Measurements from ENCODE around the gene PCDHGA3.
"Not testable (repeated sequence)": the region's sequence is repeated elsewhere in the genome, so short reads cannot be mapped to it uniquely, and the experiment has no call there.

The PCDHGA3 gene

DNA sequence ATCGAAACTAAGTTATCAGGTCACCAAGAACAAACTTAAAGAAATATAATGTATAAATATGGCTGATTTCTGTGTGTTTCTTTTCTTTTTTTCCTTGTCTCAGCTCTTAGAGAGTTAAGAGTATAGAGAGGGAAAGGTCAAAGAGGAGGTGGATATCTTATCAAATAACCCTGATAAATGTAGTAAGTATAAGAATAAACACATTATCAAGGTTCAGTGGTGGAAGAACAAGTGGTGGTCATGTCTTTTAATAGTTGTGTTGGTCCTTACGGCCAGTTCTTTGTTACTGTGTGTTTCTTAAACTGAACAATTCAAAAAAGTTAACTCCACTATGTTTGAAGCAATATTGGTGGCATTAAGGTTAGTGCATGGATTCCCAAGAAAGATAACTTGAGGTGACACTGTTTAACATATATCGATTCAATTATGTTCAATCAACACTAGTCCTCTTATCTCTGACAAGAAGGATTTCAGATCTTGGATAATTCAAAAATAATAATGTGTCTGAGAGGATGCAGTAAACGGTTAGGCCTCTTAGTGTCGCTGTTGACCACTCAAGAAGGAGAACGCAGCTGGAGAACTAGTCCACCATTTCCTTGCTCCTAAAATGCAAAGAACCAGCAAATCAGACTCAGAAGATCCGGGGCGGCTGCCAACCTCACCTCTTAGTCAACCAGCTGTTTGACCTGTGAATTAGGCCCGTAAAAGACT lies at the start of gene PCDHGA3:
Gene PCDHGA3, plus strand, starts transcription at position 588 of the 711 bp plus-strand sequence. CDS start 205 bp downstream, outside the sequence.
- TF ChIP-seq, protein P1, sequence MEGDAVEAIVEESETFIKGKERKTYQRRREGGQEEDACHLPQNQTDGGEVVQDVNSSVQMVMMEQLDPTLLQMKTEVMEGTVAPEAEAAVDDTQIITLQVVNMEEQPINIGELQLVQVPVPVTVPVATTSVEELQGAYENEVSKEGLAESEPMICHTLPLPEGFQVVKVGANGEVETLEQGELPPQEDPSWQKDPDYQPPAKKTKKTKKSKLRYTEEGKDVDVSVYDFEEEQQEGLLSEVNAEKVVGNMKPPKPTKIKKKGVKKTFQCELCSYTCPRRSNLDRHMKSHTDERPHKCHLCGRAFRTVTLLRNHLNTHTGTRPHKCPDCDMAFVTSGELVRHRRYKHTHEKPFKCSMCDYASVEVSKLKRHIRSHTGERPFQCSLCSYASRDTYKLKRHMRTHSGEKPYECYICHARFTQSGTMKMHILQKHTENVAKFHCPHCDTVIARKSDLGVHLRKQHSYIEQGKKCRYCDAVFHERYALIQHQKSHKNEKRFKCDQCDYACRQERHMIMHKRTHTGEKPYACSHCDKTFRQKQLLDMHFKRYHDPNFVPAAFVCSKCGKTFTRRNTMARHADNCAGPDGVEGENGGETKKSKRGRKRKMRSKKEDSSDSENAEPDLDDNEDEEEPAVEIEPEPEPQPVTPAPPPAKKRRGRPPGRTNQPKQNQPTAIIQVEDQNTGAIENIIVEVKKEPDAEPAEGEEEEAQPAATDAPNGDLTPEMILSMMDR (IDR thresholded peaks at IDR 0.05; ENCODE audit: low read depth, low read length), result peak; percentile 36; the same call in 1 of the 2 replicates
- DNase-seq, result no peak
- H3K9me3 ChIP-seq (ENCODE audit: severe bottlenecking), result peaks cover 23% of the 10 kb centered on the region
- H3K27ac ChIP-seq, result no peak within 1 kb of the TSS
- H3K27me3 ChIP-seq (ENCODE audit: insufficient read depth, low read depth, severe bottlenecking), result no peaks in the 10 kb centered on the region
- no peak within 1 kb of the TSS for H3K4me3 ChIP-seq (ENCODE audit: low read depth, low read length)
- no peaks in the 10 kb centered on the region for H3K36me3 ChIP-seq

DNA sequence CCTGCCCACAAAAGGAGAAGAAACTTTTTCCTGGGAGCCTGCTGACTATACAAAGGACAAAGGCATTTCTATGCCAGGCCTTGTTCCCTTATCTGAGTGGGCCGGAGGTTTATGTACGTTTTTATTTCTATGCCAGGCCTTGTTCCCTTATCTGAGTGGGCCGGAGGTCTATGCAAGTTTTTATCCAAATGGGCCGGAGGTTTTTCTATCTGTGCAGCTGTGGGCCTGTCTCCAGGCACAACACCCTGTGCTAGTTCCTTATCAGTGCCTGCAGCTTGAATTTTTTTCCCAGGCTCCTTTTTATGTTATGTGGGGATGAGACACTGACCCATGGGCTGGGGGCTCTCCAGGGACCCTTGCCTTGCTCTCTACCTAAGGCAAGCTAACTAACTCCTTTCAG lies 45.3 kb upstream of the PCDHGA3 start:
- TF ChIP-seq, protein P1 (IDR thresholded peaks at IDR 0.05; ENCODE audit: low read depth, low read length), result no peak
- H3K9me3 ChIP-seq (ENCODE audit: severe bottlenecking), result no peaks in the 10 kb centered on the region
- DNase-seq, result no peak
- no peak overlapping the region for H3K27ac ChIP-seq
- H3K27me3 ChIP-seq (ENCODE audit: insufficient read depth, low read depth, severe bottlenecking), result no peaks in the 10 kb centered on the region
- H3K4me3 ChIP-seq (ENCODE audit: low read depth, low read length), result no peak overlapping the region
- H3K36me3 ChIP-seq, result no peaks in the 10 kb centered on the region

DNA sequence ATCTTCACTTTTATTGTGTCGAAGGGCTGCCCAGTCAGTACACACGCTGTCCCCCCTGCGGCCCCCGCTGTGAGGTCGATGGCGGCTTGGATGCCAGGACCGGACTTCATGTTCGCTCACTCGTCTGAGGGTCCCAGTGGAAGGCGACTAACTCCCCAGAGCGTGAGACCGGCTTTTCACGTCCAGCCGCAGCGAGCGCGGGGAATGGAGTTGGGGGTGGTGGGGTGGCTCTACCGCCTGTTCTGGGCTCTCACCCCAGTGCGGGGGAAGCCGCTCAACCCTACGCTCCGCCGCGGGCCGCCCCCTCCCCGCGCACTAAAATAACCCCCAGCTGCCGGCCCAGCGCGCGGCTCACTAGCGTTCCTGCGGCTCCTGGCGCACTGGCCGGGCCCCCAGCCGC lies 39.9 kb upstream of the PCDHGA3 start, which contains the start of gene SLC25A2:
Gene SLC25A2, minus strand, starts transcription at position 294 of the 400 bp plus-strand sequence. Its CDS starts 184 bp downstream, at position 110.
- H3K36me3 ChIP-seq, result no peaks in the 10 kb centered on the region
- no peak within 1 kb of the TSS for H3K27ac ChIP-seq
- TF ChIP-seq, protein P1 (IDR thresholded peaks at IDR 0.05; ENCODE audit: low read depth, low read length), result no peak
- DNase-seq, result no peak
- no peak within 1 kb of the TSS for H3K4me3 ChIP-seq (ENCODE audit: low read depth, low read length)
- no peaks in the 10 kb centered on the region for H3K27me3 ChIP-seq (ENCODE audit: insufficient read depth, low read depth, severe bottlenecking)
- peaks cover 2% of the 10 kb centered on the region for H3K9me3 ChIP-seq (ENCODE audit: severe bottlenecking)

DNA sequence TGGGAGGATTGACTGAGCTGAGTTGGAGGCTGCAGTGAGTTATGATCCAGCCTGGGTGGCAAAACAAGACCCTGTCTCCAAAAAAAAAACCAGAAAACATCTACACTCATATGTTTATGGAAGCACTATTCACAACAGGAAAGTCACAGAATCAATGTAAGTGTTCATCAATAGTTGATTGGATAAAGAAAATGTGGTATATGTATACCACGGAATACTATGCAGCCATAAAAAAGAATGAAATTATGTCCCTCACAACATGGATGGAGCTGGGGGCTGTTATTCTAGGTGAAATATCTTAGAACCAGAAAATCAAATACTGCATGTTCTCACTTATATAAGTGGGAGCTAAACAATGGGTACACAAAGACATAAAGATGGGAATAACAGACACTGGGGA lies 37.0 kb upstream of the PCDHGA3 start:
- H3K9me3 ChIP-seq (ENCODE audit: severe bottlenecking), result peaks cover 2% of the 10 kb centered on the region
- H3K4me3 ChIP-seq (ENCODE audit: low read depth, low read length), result no peak overlapping the region
- no peak overlapping the region for H3K27ac ChIP-seq
- DNase-seq, result no peak
- TF ChIP-seq, protein P1 (IDR thresholded peaks at IDR 0.05; ENCODE audit: low read depth, low read length), result no peak
- no peaks in the 10 kb centered on the region for H3K36me3 ChIP-seq
- no peaks in the 10 kb centered on the region for H3K27me3 ChIP-seq (ENCODE audit: insufficient read depth, low read depth, severe bottlenecking)

DNA sequence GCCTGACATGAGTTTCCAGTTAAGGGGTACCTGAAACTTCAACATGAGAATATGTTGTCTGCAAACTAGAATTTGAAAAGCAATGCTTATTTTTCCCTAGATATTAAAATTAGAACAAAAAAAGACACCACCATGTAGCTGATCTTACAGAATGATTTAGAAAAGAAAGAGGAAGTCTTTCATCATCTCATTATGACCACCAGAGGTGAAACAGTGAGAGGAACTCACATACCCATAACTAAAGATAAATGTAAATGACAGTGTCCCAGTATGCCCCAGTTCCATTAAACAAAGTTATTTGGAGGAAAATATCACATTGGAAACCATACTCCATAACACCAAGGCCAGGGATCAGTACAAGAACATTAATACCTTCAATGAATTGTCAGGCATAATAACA lies 29.9 kb upstream of the PCDHGA3 start:
- Histone ChIP-seq H3K9me3 (ENCODE audit: severe bottlenecking) (peaks cover 11% of the 10 kb centered on the region), H3K27ac (no peak overlapping the region), H3K27me3 (ENCODE audit: insufficient read depth, low read depth, severe bottlenecking) (no peaks in the 10 kb centered on the region), H3K36me3 (peaks cover 23% of the 10 kb centered on the region), H3K4me3 (ENCODE audit: low read depth, low read length) (no peak overlapping the region)
- DNase-seq, result no peak
- TF ChIP-seq, protein P1 (IDR thresholded peaks at IDR 0.05; ENCODE audit: low read depth, low read length), result no peak

DNA sequence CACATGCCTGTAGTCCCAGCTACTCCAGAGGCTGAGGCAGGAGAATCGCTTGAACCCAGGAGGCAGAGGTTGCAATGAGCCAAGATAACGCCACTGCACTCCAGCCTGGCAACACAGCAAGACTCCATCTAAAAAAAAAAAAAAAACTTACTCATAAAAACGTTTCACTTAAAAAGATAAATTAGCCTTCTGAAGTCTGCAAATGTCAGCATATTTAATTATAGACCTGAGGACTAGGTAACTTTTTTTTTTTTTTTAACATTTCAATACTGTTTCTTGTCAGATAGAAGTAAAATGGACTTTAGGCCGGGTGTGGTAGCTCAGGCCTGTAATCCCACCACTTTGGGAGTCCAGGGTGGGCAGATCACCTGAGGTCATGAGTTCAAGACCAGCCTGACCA lies 26.7 kb upstream of the PCDHGA3 start:
- not testable (repeated sequence) for H3K27me3 ChIP-seq (ENCODE audit: insufficient read depth, low read depth, severe bottlenecking); H3K4me3 ChIP-seq (ENCODE audit: low read depth, low read length); DNase-seq; H3K27ac ChIP-seq
- Histone ChIP-seq H3K9me3 (ENCODE audit: severe bottlenecking) (peaks cover 29% of the 10 kb centered on the region), H3K36me3 (peaks cover 39% of the 10 kb centered on the region)
